Memory B cell (primary cell): ENCODE results near the gene GPR158.

Experiments used
- ATAC-seq: fragments of 150-1000 bp; cut with Tn5 transposase; 2 replicates; pipeline ENCODE4 v1.10.0; 2021; ENCODE audit warnings: low read depth, mild to moderate bottlenecking, moderate library complexity
- DNase-seq, 2 donors: peaks; one replicate each; pipeline ENCODE4 v3.0.0; 2022; ENCODE audit warnings: low spot score in 2 of 2
- H3K27ac Mint-ChIP-seq: one replicate; pipeline ENCODE4 v1.8.0; 2022; ENCODE audit warnings: mild to moderate bottlenecking, moderate library complexity, mixed read lengths
- H3K27me3 Mint-ChIP-seq: one replicate; pipeline ENCODE4 v1.8.0; 2022; ENCODE audit warnings: mixed read lengths
- H3K36me3 Mint-ChIP-seq: one replicate; pipeline ENCODE4 v1.8.0; 2022; ENCODE audit warnings: mild to moderate bottlenecking, mixed read lengths
- H3K4me1 Mint-ChIP-seq: one replicate; pipeline ENCODE4 v1.8.0; 2022; ENCODE audit warnings: mixed read lengths
- H3K4me3 Mint-ChIP-seq: one replicate; pipeline ENCODE4 v1.8.0; 2022; ENCODE audit warnings: mild to moderate bottlenecking, moderate library complexity, mixed read lengths
- H3K9me3 Mint-ChIP-seq: one replicate; pipeline ENCODE4 v1.8.0; 2022; ENCODE audit warnings: mixed read lengths

GPR158 gene

DNA sequence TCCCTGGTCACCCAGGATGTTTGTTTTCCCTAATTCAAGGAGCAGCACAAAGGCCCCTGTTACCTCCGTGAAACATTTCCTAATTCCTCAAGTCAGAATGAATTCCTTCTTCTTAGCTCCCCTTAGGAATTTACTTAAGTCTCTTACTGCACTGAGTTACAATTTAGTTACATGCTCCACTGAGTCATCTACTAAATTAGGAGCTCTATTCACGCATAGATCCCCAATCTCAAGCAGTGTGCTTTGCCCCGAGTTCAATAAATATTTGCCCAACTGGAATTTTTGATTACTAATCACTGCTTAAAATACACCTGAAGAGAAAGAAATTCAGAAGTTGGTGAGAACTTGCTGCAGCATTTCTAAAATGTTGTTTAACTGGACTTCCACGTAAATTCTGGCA is 429.8 kb downstream of the GPR158 start:
- Mint-ChIP-seq H3K27me3 (no peaks in the 10 kb centered on the region), H3K9me3 (no peaks in the 10 kb centered on the region), H3K4me1 (no peaks in the 10 kb centered on the region), H3K36me3 (no peaks in the 10 kb centered on the region), H3K27ac (no peak overlapping the region), H3K4me3 (no peak overlapping the region)
- DNase-seq, result no peak
- ATAC-seq, result no peak

DNA sequence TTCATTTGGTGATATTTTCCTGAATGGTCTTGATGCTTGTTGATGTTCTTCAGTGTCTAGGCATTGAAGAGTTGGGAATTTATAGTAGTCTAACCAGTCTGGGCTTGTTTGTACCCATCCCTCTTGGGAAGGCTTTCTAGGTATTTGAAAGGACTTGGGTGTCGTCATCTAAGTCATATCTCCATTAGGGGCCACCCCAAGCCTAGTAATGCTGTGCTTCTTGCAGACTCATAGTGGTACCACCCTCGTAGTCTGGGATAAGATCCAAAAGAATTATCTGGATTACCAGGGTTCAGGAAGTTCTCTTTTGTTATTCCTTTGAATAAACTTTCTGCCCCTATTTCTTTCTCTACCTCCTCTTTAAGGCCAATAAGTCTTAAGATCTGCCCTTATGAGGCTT is 439.9 kb downstream of the GPR158 start:
- Mint-ChIP-seq H3K4me3 (no peak overlapping the region), H3K36me3 (no peaks in the 10 kb centered on the region), H3K27ac (no peak overlapping the region), H3K9me3 (no peaks in the 10 kb centered on the region), H3K27me3 (no peaks in the 10 kb centered on the region), H3K4me1 (no peaks in the 10 kb centered on the region)
- ATAC-seq, result no peak
- no peak for DNase-seq

DNA sequence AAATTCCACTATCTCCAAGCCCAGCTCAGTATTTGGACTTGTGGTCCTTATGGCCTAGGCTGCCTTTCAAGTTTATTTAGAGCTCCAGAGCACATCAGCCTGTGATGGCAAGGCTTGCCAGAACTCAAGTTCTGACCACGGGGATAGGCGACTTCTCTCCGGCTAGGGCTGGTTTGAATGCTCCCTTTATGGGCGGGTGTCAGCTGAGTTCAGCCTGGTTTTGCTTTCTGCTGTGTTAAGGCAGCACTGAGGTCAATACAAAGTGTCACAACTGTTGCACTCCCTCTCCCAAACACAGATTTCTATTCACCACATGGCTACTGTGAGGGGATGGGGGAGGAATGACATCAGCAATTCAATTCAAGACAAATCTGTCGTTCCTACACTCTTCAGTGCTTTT is 441.1 kb downstream of the GPR158 start:
- Mint-ChIP-seq H3K36me3 (no peaks in the 10 kb centered on the region), H3K4me1 (no peaks in the 10 kb centered on the region), H3K9me3 (peaks cover 2% of the 10 kb centered on the region), H3K4me3 (no peak overlapping the region), H3K27me3 (peaks cover 1% of the 10 kb centered on the region), H3K27ac (no peak overlapping the region)
- ATAC-seq, result no peak
- no peak for DNase-seq

DNA sequence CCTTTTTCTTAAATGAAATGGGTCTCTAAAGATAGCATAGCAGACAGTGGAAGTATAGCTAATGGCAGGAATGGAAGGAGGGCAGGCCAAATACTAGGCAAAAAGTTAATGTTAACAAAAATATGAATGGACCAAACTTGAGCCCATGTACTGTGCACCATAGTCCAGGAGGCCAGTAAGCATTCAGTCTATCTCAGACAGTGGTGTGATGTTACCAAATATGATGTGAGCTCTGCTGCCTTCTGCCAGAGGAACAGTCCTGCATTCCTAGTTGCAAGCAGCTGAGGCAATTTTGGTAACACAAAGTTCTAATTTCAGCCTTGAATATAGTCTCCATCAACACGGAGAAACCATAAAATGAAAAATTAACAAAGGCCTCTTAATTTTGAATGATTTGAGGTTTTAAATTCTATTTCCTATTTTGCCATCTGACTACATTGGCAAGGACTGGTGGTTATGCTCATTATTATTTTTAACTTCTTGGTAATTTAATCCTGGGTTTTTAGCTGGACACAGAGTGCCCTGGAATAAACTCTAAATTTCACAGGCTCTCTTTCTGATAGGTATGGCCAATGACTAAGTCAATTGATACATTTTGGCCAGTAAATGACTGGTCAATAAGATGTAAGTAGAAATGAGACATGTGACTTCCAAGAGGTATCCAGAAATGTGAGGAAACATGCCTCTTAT is 442.2 kb downstream of the GPR158 start:
- ATAC-seq, result no peak
- H3K36me3 Mint-ChIP-seq, result no peaks in the 10 kb centered on the region
- H3K4me1 Mint-ChIP-seq, result no peaks in the 10 kb centered on the region
- no peak overlapping the region for H3K4me3 Mint-ChIP-seq
- no peak overlapping the region for H3K27ac Mint-ChIP-seq
- H3K9me3 Mint-ChIP-seq, result peaks cover 2% of the 10 kb centered on the region
- DNase-seq, result no peak
- peaks cover 1% of the 10 kb centered on the region for H3K27me3 Mint-ChIP-seq

DNA sequence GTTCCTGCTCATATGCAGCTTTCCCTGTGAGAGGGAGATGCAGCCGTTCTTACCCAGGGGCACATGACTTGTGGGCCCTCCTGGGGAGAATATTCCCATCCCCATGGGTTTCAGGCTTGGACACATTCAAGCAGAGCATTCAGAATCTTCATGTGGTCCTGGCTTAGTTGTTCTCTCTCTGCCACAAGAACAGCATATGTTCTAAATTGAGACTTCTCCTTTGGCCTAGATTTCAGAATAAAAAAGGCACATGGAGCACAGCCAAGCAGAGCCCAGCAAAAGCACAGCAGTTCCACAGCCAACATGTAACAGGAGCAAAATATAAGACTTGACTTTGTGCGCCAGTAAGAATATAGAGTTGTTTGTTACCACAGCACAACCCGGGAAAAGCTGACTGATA is 452.8 kb downstream of the GPR158 start:
- no peak for DNase-seq
- Mint-ChIP-seq H3K4me3 (no peak overlapping the region), H3K27ac (no peak overlapping the region), H3K36me3 (no peaks in the 10 kb centered on the region), H3K9me3 (peaks cover 2% of the 10 kb centered on the region), H3K27me3 (no peaks in the 10 kb centered on the region), H3K4me1 (no peaks in the 10 kb centered on the region)
- ATAC-seq, result no peak

DNA sequence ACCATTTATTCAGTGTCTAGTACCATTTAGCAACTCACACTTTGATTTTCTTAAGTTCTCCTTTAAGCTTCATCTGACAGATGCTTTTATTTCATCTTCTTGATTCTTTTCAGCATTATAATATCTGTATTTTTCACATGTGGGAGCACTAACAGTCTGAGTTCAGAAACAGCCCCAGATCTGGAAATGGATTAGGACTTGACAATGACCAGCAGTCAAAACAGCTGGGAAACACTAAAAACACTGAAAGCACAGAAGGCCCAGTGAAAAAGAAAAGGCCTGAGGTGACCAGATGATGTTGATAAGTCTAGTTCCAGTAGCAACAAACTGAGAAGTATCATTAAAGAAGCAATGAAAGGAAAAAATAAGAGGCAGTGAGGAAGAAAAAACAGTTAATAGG is 454.5 kb downstream of the GPR158 start:
- Mint-ChIP-seq H3K36me3 (no peaks in the 10 kb centered on the region), H3K4me3 (no peak overlapping the region), H3K9me3 (peaks cover 2% of the 10 kb centered on the region), H3K4me1 (no peaks in the 10 kb centered on the region), H3K27ac (no peak overlapping the region), H3K27me3 (no peaks in the 10 kb centered on the region)
- DNase-seq (no peak), ATAC-seq (no peak)

DNA sequence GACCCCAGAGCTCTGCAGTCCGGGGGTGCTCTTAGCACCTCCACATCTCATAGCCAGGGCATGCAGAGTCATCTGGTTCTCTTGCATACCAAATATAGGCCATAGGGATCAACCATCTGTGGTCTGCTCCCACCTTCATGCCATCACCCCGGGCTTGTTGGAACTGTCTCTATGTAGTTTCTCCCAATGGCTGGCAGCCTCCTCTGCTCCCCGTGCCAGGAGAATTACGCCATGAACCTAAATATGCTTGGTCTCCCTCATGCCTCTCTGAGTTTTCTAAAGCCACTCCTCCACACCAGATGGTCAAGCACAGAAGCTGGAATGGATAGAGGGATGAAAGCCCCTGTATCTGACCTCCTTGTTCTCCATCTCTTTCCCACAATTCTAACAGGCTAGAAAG is 456.7 kb downstream of the GPR158 start:
- H3K36me3 Mint-ChIP-seq, result no peaks in the 10 kb centered on the region
- H3K27ac Mint-ChIP-seq, result no peak overlapping the region
- no peaks in the 10 kb centered on the region for H3K4me1 Mint-ChIP-seq
- no peak for DNase-seq
- no peak overlapping the region for H3K4me3 Mint-ChIP-seq
- no peak for ATAC-seq
- no peaks in the 10 kb centered on the region for H3K9me3 Mint-ChIP-seq
- H3K27me3 Mint-ChIP-seq, result no peaks in the 10 kb centered on the region

DNA sequence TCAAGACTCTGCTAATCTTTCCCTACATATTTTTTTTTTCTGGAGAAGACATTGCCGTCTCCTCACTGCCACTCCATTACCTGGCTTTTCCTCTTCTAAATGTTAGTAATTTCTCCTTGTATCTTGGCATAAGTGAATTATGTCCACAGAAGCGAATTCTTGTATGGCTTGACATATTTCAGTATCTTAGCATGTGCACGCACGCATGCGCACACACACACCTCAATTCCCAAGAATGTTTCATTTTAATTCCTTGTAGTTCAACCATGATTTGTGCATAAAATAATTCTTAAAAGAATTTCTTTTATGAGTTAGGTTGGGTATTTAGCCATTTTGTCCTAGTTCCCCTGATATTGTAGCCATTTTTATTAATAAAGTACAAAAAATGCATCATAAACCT is 458.0 kb downstream of the GPR158 start:
- ATAC-seq (no peak), DNase-seq (no peak)
- Mint-ChIP-seq H3K4me1 (no peaks in the 10 kb centered on the region), H3K36me3 (no peaks in the 10 kb centered on the region), H3K27ac (no peak overlapping the region), H3K4me3 (no peak overlapping the region), H3K27me3 (peaks cover 3% of the 10 kb centered on the region), H3K9me3 (no peaks in the 10 kb centered on the region)

DNA sequence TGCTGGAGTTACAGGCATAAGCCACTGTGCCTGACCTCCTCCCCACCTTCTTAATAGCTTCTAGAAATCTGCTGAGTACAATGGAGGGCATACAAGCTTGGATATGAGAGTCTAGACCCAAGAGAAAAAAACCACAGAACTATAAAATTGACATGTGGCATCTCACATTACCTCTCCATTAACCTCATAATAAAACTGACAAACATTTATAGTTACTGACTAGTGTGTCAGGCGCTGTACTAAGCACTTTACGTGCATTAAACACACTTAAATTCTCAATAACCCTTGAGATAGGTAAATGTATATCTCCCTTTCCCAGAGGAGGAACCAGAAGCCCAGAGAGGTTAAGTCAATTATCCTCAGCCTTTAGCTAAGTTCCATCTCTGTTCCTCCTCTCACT is 458.7 kb downstream of the GPR158 start:
- H3K4me1 Mint-ChIP-seq, result no peaks in the 10 kb centered on the region

DNA sequence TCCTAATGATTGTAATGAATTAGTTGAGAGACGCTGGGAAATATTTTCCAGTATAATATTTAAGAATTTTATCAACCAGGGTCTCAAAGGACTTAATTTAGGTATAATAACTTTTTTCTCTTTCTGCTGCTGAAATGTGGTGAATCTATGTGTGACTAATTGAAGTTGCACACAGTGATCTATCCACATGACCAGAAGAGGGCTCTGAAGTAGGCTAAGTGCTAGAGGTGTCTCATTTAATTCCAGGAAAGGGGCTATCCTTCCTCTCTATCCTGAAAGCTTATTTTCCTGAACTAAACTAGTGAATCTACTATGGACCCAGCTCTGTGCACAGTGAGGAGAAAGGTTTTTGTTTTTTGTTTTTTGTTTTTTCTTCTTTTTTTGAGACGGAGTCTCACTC is 464.8 kb downstream of the GPR158 start:
- Mint-ChIP-seq H3K27ac (no peak overlapping the region), H3K36me3 (no peaks in the 10 kb centered on the region), H3K4me1 (no peaks in the 10 kb centered on the region), H3K9me3 (no peaks in the 10 kb centered on the region), H3K27me3 (peaks cover 3% of the 10 kb centered on the region), H3K4me3 (no peak overlapping the region)
- ATAC-seq (no peak), DNase-seq (no peak)

More for the DNA sequence above, 458.7 kb downstream of the GPR158 start:
- DNase-seq, result no peak
- no peak overlapping the region for H3K4me3 Mint-ChIP-seq
- peaks cover 3% of the 10 kb centered on the region for H3K27me3 Mint-ChIP-seq
- H3K27ac Mint-ChIP-seq, result no peak overlapping the region
- no peaks in the 10 kb centered on the region for H3K9me3 Mint-ChIP-seq
- no peak for ATAC-seq
- no peaks in the 10 kb centered on the region for H3K36me3 Mint-ChIP-seq

DNA sequence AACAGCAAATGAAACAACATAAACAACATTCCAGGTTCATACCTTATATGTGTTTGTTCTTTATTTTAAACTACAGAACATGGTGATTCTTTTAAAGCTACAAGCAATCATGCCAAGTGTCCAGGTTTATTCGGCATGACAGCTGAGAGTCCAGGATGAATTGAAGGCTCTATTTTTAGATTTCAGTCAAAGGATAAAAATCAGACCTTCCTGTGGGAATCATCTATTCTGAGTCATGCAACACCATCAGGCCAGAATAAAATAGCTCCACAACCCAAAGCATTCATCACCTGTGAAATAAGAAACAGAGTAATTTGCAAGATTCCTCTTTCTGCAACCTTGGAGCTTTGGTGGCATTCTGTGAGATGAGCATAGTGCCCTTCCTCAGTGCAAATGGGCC is 466.8 kb downstream of the GPR158 start:
- H3K36me3 Mint-ChIP-seq, result no peaks in the 10 kb centered on the region
- H3K9me3 Mint-ChIP-seq, result no peaks in the 10 kb centered on the region
- H3K27ac Mint-ChIP-seq, result no peak overlapping the region
- ATAC-seq, result no peak
- no peak overlapping the region for H3K4me3 Mint-ChIP-seq
- H3K4me1 Mint-ChIP-seq, result no peaks in the 10 kb centered on the region
- H3K27me3 Mint-ChIP-seq, result peaks cover 3% of the 10 kb centered on the region
- no peak for DNase-seq

DNA sequence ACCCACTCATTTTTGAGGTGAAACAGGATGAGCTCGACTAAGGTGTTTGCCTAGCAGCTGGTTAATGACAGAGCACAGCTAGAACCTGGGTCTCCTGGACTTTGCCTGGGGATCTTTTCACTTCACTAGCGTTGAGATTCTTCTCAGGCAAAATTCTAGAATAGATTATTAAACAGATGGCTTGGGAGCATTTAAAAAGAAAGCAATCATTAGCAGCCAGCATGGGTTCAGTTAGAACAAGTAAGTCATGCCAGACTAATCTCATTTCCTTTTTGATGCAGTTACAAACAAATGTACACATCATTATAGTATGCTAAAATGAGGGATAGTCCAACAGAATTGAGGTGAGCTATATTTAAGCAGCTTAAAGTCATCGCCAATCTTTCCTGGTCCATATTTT is 467.9 kb downstream of the GPR158 start:
- no peak overlapping the region for H3K27ac Mint-ChIP-seq
- H3K9me3 Mint-ChIP-seq, result no peaks in the 10 kb centered on the region
- H3K27me3 Mint-ChIP-seq, result no peaks in the 10 kb centered on the region
- ATAC-seq (no peak), DNase-seq (no peak)
- no peaks in the 10 kb centered on the region for H3K4me1 Mint-ChIP-seq
- H3K4me3 Mint-ChIP-seq, result no peak overlapping the region
- H3K36me3 Mint-ChIP-seq, result no peaks in the 10 kb centered on the region

DNA sequence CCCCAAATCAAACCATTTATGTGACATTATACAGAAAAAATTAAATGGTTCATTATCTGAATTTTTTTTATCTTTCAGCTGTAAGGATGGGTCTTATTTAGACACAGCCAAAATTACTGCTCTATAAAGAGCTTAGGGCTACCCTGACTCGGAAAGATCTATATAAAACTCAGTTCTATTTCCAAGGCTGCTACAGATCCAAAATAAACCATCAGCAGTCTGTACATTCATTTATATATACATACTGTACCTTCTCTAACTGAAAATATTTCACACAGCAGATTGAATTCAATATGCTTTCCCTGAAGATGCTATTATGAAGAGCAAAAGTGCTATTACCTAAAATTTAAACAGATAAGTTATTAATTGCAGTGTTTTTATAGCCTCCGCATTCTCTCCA is 471.6 kb downstream of the GPR158 start:
- no peak overlapping the region for H3K4me3 Mint-ChIP-seq
- no peaks in the 10 kb centered on the region for H3K4me1 Mint-ChIP-seq
- H3K9me3 Mint-ChIP-seq, result no peaks in the 10 kb centered on the region
- H3K27me3 Mint-ChIP-seq, result no peaks in the 10 kb centered on the region
- ATAC-seq (no peak), DNase-seq (no peak)
- H3K36me3 Mint-ChIP-seq, result no peaks in the 10 kb centered on the region
- H3K27ac Mint-ChIP-seq, result no peak overlapping the region

DNA sequence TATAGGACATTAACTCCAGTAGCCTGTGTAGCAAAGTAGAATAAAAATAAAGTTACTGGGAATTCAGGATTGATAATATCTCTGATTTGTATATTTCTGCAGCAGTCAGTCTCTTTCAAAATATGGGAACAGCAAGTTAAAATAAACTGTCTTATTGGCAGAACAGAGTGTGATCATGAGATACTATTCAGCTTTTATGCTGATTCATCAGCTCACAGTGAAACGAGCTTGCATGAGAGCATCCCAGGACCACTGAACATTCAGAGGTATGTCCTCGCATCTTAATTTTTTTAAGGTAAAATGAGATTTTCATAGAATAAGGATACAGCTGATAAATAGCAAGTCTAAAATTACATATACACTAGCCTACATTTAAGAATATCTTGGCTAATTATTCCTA is 476.7 kb downstream of the GPR158 start:
- ATAC-seq, result no peak
- no peaks in the 10 kb centered on the region for H3K27me3 Mint-ChIP-seq

More for the DNA sequence above, 476.7 kb downstream of the GPR158 start:
- no peak for DNase-seq
- Mint-ChIP-seq H3K4me3 (no peak overlapping the region), H3K27ac (no peak overlapping the region), H3K9me3 (no peaks in the 10 kb centered on the region), H3K4me1 (no peaks in the 10 kb centered on the region), H3K36me3 (no peaks in the 10 kb centered on the region)
